K562 (cell line): ENCODE results near the gene MEF2D. TPM values are rescaled to one million over a fixed set of nuclear protein-coding genes. Genes with fewer than 3 reads are reported as not detected.

Experiments
- CBFA2T3 ChIP-seq: fragments of 450-650 bp; IDR thresholded peaks from 2 replicates; pipeline ENCODE4 v1.6.1; 2017
- CC2D1A ChIP-seq: fragments of 450-650 bp; IDR thresholded peaks from 2 replicates; pipeline ENCODE4 v1.6.1; 2017; ENCODE audit warnings: mild to moderate bottlenecking
- ESRRA ChIP-seq: fragments of 450-650 bp; IDR thresholded peaks from 2 replicates; pipeline ENCODE4 v1.6.1; 2014; ENCODE audit warnings: low read depth, mild to moderate bottlenecking, moderate library complexity, borderline replicate concordance
- LEF1 ChIP-seq: fragments of 450-650 bp; IDR thresholded peaks from 2 replicates; pipeline ENCODE4 v1.6.1; 2016; ENCODE audit warnings: mild to moderate bottlenecking
- MEIS2 ChIP-seq: fragments of 450-650 bp; IDR thresholded peaks from 2 replicates; pipeline ENCODE4 v1.6.1; 2014; ENCODE audit warnings: mild to moderate bottlenecking; ENCODE audit not compliant: partially characterized antibody
- NCOA1 ChIP-seq: fragments of 450-650 bp; IDR thresholded peaks from 2 replicates; pipeline ENCODE4 v1.6.1; 2016; ENCODE audit warnings: low read depth
- PHB2 ChIP-seq: fragments of 450-650 bp; IDR thresholded peaks from 2 replicates; pipeline ENCODE4 v1.6.1; 2017; ENCODE audit warnings: low read depth
- PML ChIP-seq: IDR thresholded peaks from 2 replicates; pipeline ENCODE4 v1.6.1; 2012; ENCODE audit warnings: low read length, inconsistent platforms
- SMARCE1 ChIP-seq: fragments of 450-650 bp; IDR thresholded peaks from 2 replicates; pipeline ENCODE4 v1.7.1; 2016; ENCODE audit warnings: mild to moderate bottlenecking
- SOX6 ChIP-seq: fragments of 450-650 bp; IDR thresholded peaks from 2 replicates; pipeline ENCODE4 v1.6.1; 2014; ENCODE audit warnings: mild to moderate bottlenecking
- ZKSCAN1 ChIP-seq: fragments of 150-350 bp; IDR thresholded peaks from 2 replicates; pipeline ENCODE4 v1.6.1; 2016; ENCODE audit warnings: low read depth, low read length
- ZNF232 ChIP-seq: sonication (generic); formaldehyde crosslinking; IDR thresholded peaks from 2 replicates; pipeline ENCODE4 v1.8.0; 2022; ENCODE audit warnings: mild to moderate bottlenecking, missing genetic modification reagents
- ZSCAN32 ChIP-seq: fragments of 450-650 bp; formaldehyde crosslinking; IDR thresholded peaks from 2 replicates; pipeline ENCODE4 v1.4.0; 2020; ENCODE audit warnings: mild to moderate bottlenecking, moderate library complexity
- polyA plus RNA-seq, 8 experiments: library from polyadenylated mRNA; depleted of rRNA in 4 of 8; stranded (reverse) in 5 of 8; unstranded in 3 of 8; fragments of >200 nt; fragmentation: Nextera tagmentation in 2 of 8; fragmentation: Illumina TruSeq in 1 of 8; extraction: Ambion mirVana in 2 of 8; extraction: Trizol in 1 of 8; gene quantifications; 2 replicates each; pipeline versions ENCODE4 v1.2.1 to v1.2.3, GENCODE V29; 2011 to 2014; ENCODE audit warnings: inconsistent platforms in 1 of 8, missing spikeins in 1 of 8
- total RNA-seq, 7 experiments: library from RNA; depleted of rRNA in 6 of 7; stranded (reverse); fragments of >200 nt in 6 of 7; fragmentation: Illumina TruSeq in 2 of 7; extraction: Trizol in 2 of 7; gene quantifications; 2 replicates each; pipeline versions ENCODE4 v1.2.1 to v1.2.3, GENCODE V29; 2011 to 2021; ENCODE audit warnings: low replicate concordance in 1 of 7
- TF ChIP-seq, protein P1 (sequence below): fragments of 200-600 bp; sonication (generic); IDR thresholded peaks from one replicate; pipeline ENCODE4 v1.6.1; 2012; ENCODE audit warnings: mild to moderate bottlenecking, low read depth, low read length, inconsistent platforms
- TF ChIP-seq, protein P2 (sequence below), 3 experiments: fragments of 200-800 bp in 1 of 3; fragments of 250-450 bp in 1 of 3; fragments of 450-650 bp in 1 of 3; sonication (Bioruptor Pico) in 1 of 3; sonication (Bioruptor generic) in 1 of 3; formaldehyde crosslinking in 1 of 3; IDR thresholded peaks; 2 replicates each; pipeline versions ENCODE4 v1.6.1 to v1.8.0; 2016 to 2022; ENCODE audit warnings: mild to moderate bottlenecking in 2 of 3, missing genetic modification characterization in 2 of 3, missing compliant biosample characterization in 1 of 3, moderate library complexity in 1 of 3
- TF ChIP-seq, protein P3 (sequence below): sonication (generic); formaldehyde crosslinking; IDR thresholded peaks from 2 replicates; pipeline ENCODE4 v1.9.0; 2022; ENCODE audit warnings: mild to moderate bottlenecking, missing genetic modification reagents

The MEF2D gene
- total and polyA plus RNA-seq, 9 of the 15 experiments (the other 6 are each of a cell fraction or from before 2014, with no cell fraction given): 0.10 to 19.5 (median 2.6) TPM

DNA sequence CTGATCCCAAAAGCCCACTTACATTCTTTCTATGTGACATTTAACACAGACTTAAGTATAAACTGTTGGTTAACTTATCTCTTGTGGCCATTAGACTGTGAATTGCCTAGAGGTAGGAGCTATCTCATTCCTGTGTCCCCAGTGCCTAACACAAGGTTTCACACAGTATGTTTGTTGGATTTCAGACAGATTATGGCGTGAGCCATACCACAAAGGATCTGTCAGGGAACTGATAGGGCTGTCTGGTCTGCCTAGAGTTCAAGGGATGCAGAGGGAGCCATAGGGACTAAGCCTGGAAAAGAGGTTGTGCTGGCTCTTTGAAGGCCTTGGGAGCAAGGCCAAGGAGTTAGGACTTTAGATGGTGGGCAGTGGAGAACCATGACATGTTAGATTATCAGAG, 40.0 kb downstream of the MEF2D start (continued):
- TF ChIP-seq, protein P1, sequence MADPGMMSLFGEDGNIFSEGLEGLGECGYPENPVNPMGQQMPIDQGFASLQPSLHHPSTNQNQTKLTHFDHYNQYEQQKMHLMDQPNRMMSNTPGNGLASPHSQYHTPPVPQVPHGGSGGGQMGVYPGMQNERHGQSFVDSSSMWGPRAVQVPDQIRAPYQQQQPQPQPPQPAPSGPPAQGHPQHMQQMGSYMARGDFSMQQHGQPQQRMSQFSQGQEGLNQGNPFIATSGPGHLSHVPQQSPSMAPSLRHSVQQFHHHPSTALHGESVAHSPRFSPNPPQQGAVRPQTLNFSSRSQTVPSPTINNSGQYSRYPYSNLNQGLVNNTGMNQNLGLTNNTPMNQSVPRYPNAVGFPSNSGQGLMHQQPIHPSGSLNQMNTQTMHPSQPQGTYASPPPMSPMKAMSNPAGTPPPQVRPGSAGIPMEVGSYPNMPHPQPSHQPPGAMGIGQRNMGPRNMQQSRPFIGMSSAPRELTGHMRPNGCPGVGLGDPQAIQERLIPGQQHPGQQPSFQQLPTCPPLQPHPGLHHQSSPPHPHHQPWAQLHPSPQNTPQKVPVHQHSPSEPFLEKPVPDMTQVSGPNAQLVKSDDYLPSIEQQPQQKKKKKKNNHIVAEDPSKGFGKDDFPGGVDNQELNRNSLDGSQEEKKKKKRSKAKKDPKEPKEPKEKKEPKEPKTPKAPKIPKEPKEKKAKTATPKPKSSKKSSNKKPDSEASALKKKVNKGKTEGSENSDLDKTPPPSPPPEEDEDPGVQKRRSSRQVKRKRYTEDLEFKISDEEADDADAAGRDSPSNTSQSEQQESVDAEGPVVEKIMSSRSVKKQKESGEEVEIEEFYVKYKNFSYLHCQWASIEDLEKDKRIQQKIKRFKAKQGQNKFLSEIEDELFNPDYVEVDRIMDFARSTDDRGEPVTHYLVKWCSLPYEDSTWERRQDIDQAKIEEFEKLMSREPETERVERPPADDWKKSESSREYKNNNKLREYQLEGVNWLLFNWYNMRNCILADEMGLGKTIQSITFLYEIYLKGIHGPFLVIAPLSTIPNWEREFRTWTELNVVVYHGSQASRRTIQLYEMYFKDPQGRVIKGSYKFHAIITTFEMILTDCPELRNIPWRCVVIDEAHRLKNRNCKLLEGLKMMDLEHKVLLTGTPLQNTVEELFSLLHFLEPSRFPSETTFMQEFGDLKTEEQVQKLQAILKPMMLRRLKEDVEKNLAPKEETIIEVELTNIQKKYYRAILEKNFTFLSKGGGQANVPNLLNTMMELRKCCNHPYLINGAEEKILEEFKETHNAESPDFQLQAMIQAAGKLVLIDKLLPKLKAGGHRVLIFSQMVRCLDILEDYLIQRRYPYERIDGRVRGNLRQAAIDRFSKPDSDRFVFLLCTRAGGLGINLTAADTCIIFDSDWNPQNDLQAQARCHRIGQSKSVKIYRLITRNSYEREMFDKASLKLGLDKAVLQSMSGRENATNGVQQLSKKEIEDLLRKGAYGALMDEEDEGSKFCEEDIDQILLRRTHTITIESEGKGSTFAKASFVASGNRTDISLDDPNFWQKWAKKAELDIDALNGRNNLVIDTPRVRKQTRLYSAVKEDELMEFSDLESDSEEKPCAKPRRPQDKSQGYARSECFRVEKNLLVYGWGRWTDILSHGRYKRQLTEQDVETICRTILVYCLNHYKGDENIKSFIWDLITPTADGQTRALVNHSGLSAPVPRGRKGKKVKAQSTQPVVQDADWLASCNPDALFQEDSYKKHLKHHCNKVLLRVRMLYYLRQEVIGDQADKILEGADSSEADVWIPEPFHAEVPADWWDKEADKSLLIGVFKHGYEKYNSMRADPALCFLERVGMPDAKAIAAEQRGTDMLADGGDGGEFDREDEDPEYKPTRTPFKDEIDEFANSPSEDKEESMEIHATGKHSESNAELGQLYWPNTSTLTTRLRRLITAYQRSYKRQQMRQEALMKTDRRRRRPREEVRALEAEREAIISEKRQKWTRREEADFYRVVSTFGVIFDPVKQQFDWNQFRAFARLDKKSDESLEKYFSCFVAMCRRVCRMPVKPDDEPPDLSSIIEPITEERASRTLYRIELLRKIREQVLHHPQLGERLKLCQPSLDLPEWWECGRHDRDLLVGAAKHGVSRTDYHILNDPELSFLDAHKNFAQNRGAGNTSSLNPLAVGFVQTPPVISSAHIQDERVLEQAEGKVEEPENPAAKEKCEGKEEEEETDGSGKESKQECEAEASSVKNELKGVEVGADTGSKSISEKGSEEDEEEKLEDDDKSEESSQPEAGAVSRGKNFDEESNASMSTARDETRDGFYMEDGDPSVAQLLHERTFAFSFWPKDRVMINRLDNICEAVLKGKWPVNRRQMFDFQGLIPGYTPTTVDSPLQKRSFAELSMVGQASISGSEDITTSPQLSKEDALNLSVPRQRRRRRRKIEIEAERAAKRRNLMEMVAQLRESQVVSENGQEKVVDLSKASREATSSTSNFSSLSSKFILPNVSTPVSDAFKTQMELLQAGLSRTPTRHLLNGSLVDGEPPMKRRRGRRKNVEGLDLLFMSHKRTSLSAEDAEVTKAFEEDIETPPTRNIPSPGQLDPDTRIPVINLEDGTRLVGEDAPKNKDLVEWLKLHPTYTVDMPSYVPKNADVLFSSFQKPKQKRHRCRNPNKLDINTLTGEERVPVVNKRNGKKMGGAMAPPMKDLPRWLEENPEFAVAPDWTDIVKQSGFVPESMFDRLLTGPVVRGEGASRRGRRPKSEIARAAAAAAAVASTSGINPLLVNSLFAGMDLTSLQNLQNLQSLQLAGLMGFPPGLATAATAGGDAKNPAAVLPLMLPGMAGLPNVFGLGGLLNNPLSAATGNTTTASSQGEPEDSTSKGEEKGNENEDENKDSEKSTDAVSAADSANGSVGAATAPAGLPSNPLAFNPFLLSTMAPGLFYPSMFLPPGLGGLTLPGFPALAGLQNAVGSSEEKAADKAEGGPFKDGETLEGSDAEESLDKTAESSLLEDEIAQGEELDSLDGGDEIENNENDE: no peak
- TF ChIP-seq SMARCE1: peak; percentile 71
- TF ChIP-seq, protein P2, sequence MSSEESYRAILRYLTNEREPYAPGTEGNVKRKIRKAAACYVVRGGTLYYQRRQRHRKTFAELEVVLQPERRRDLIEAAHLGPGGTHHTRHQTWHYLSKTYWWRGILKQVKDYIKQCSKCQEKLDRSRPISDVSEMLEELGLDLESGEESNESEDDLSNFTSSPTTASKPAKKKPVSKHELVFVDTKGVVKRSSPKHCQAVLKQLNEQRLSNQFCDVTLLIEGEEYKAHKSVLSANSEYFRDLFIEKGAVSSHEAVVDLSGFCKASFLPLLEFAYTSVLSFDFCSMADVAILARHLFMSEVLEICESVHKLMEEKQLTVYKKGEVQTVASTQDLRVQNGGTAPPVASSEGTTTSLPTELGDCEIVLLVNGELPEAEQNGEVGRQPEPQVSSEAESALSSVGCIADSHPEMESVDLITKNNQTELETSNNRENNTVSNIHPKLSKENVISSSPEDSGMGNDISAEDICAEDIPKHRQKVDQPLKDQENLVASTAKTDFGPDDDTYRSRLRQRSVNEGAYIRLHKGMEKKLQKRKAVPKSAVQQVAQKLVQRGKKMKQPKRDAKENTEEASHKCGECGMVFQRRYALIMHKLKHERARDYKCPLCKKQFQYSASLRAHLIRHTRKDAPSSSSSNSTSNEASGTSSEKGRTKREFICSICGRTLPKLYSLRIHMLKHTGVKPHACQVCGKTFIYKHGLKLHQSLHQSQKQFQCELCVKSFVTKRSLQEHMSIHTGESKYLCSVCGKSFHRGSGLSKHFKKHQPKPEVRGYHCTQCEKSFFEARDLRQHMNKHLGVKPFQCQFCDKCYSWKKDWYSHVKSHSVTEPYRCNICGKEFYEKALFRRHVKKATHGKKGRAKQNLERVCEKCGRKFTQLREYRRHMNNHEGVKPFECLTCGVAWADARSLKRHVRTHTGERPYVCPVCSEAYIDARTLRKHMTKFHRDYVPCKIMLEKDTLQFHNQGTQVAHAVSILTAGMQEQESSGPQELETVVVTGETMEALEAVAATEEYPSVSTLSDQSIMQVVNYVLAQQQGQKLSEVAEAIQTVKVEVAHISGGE (CRISPR knock-in tag; IDR thresholded peaks at IDR 0.05): peak in 1 of 3 experiments; percentile 78; a peak in 2 of 6 replicates
- peak; percentile 88 for TF ChIP-seq PHB2
- TF ChIP-seq ESRRA: peak; percentile 60; the same call in 1 of the 2 replicates
- peak; percentile 48 for TF ChIP-seq MEIS2
- no peak for TF ChIP-seq ZNF232 (CRISPR knock-in tag)
- TF ChIP-seq SOX6: peak; percentile 90
- TF ChIP-seq, protein P3, sequence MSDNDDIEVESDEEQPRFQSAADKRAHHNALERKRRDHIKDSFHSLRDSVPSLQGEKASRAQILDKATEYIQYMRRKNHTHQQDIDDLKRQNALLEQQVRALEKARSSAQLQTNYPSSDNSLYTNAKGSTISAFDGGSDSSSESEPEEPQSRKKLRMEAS: peak; percentile 78; the same call in 1 of the 2 replicates
- TF ChIP-seq LEF1: peak; percentile 57; the same call in 1 of the 2 replicates
- peak; percentile 98 for TF ChIP-seq PML
- TF ChIP-seq CC2D1A: peak; percentile 96; the same call in 1 of the 2 replicates
- TF ChIP-seq ZKSCAN1: peak; percentile 92
- peak; percentile 99 for TF ChIP-seq CBFA2T3
- TF ChIP-seq ZSCAN32 (CRISPR knock-in tag): no peak
- TF ChIP-seq NCOA1: peak; percentile 55; the same call in 1 of the 2 replicates
